MCF 10A (cell line): ENCODE data around the gene IQSEC1. TPM values are rescaled to one million over a fixed set of nuclear protein-coding genes. Genes with fewer than 3 reads are reported as not detected.
A peak's percentile ranks its signal among the peaks of the same experiment; 100 is the strongest.

Source experiments
- BruUV-seq: library from RNA; stranded (reverse); fragments of 400-500 nt; replicated peaks from 2 replicates; lab custom pipeline; 2021; lab: Mats Ljungman, UMichigan
- CTCF ChIA-PET: fragments of 300-600 bp; sonication (Branson Sonifier 250); formaldehyde crosslinking; extraction: SDS; loops from one replicate; lab custom pipeline; 2021; ENCODE audit warnings: antibody characterized with exemption, inconsistent platforms; lab: Yijun Ruan, JAX
- POLR2A ChIA-PET: fragments of 300-600, 350-650 bp; sonication (Branson Sonifier 250); formaldehyde crosslinking; extraction: SDS; loops from one replicate; lab custom pipeline; 2020; ENCODE audit warnings: antibody characterized with exemption, inconsistent platforms; lab: Yijun Ruan, JAX
- DNase-seq: peaks from one replicate; pipeline ENCODE4 v3.0.0-alpha.2; 2018; ENCODE audit not compliant: unreplicated experiment
- H3K27ac Mint-ChIP-seq: one replicate; pipeline ENCODE4 v1.8.0; 2022; ENCODE audit warnings: mild to moderate bottlenecking, low read depth, mixed read lengths; ENCODE audit not compliant: unreplicated experiment
- H3K27me3 Mint-ChIP-seq: one replicate; pipeline ENCODE4 v1.8.0; 2022; ENCODE audit warnings: mixed read lengths; ENCODE audit not compliant: insufficient read depth, unreplicated experiment
- H3K36me3 Mint-ChIP-seq: one replicate; pipeline ENCODE4 v1.8.0; 2022; ENCODE audit warnings: mild to moderate bottlenecking, moderate library complexity, mixed read lengths; ENCODE audit not compliant: insufficient read depth, unreplicated experiment
- H3K4me1 Mint-ChIP-seq: one replicate; pipeline ENCODE4 v1.8.0; 2022; ENCODE audit warnings: mixed read lengths; ENCODE audit not compliant: insufficient read depth, unreplicated experiment
- H3K4me3 Mint-ChIP-seq: one replicate; pipeline ENCODE4 v1.8.0; 2022; ENCODE audit warnings: mild to moderate bottlenecking, moderate library complexity, mixed read lengths; ENCODE audit not compliant: unreplicated experiment
- H3K9me3 Mint-ChIP-seq: one replicate; pipeline ENCODE4 v1.8.0; 2022; ENCODE audit warnings: mixed read lengths; ENCODE audit not compliant: unreplicated experiment
- CTCF ChIP-seq: fragments of 200-600 bp; IDR thresholded peaks from one replicate; pipeline ENCODE4 v1.8.0; 2022; ENCODE audit warnings: antibody characterized with exemption, mild to moderate bottlenecking; ENCODE audit not compliant: unreplicated experiment
- intact Hi-C: fragments of 100-400 bp; cut with micrococcal nuclease; formaldehyde crosslinking; loops from 2 replicates; pipeline ENCODE4 v1.14.1; 2022
- total RNA-seq: library from RNA; stranded (reverse); gene quantifications from 2 replicates; pipeline ENCODE4 v1.2.3, GENCODE V29; 2022

IQSEC1 gene
- total RNA-seq, 1 experiment from 2014 or later = 18.7 TPM

DNA sequence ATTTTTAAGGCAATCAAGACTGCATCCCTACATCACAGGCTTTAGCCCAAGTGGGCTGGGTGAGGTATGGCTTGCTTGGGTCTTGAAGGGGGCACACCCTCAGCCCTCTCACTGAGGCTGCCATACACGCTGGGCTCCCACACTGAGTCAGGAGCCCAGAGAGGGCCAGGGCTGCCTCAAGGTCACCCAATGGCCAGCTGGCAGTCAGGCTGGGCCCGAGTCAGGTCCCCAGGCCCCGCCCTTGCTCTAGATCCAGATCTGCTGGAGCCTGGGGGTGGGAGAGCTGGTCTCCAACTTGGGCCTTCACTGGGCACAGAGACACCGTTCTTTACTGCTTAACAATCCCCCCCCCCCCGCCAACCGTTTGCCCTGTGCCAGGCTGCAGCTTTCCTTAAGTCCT, 88.1 kb downstream of the IQSEC1 start:
- no peaks in the 10 kb centered on the region for H3K4me1 Mint-ChIP-seq
- peaks cover 5% of the 10 kb centered on the region for H3K9me3 Mint-ChIP-seq
- no peak for TF ChIP-seq CTCF
- no peak for DNase-seq
- H3K27me3 Mint-ChIP-seq = no peaks in the 10 kb centered on the region
- H3K27ac Mint-ChIP-seq = no peak overlapping the region
- H3K4me3 Mint-ChIP-seq = no peak overlapping the region
- ChIA-PET CTCF (interaction anchor here (0.6 to 4.9 kb wide), 12 partner anchors 10 to 1999 kb away, joined by 3 to 25 read pairs (median 4); no protein-coding TSS in a partner anchor), POLR2A (interaction anchor here (1.1 kb wide), 1 partner anchor 19 kb away, joined by 4 read pairs; no protein-coding TSS in a partner anchor)
- intact Hi-C loops = no loop called here
- H3K36me3 Mint-ChIP-seq = peaks cover 5% of the 10 kb centered on the region
- BruUV-seq = no TSS peak

GRCh38 chr3:12984023-12984823, 89.0 kb downstream of the IQSEC1 start:
- intact Hi-C loops = loop anchor here (1.0 kb wide), 1 partner anchor 116 kb away; no protein-coding TSS in a partner anchor
- POLR2A ChIA-PET = no interaction called here
- H3K4me1 Mint-ChIP-seq = no peaks in the 10 kb centered on the region
- H3K36me3 Mint-ChIP-seq = peaks cover 5% of the 10 kb centered on the region
- H3K27ac Mint-ChIP-seq = no peak overlapping the region
- peaks cover 5% of the 10 kb centered on the region for H3K9me3 Mint-ChIP-seq
- no TSS peak for BruUV-seq
- peak; percentile 81 for TF ChIP-seq CTCF
- CTCF ChIA-PET = interaction anchor here (0.6 to 4.9 kb wide), 13 partner anchors 11 to 1998 kb away, joined by 3 to 25 read pairs (median 5); no protein-coding TSS in a partner anchor
- H3K27me3 Mint-ChIP-seq = no peaks in the 10 kb centered on the region
- DNase-seq = peak; percentile 78
- no peak overlapping the region for H3K4me3 Mint-ChIP-seq

DNA sequence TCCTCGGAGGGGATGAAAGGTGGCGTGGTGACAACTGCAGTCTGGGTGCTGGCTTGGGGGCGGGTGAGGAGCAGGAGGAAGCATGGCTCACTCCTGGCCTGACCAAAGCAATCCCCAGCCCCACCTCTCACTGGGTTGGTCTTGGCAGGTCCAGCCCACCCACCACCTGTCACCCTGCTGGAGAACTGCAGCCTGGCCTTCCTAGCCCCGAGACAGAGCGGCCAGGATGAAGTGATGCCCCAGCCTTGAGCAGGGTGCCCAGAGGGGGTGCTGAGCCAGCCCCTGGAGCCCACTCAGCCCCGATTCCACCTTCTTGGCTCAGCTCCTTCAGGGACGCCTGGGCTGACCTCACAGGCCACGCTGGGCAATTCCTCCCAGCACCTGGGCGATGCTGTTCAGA, 89.9 kb downstream of the IQSEC1 start:
- intact Hi-C loops = no loop called here
- Mint-ChIP-seq H3K36me3 (peaks cover 5% of the 10 kb centered on the region), H3K4me3 (no peak overlapping the region), H3K9me3 (peaks cover 5% of the 10 kb centered on the region), H3K4me1 (no peaks in the 10 kb centered on the region), H3K27ac (no peak overlapping the region), H3K27me3 (no peaks in the 10 kb centered on the region)
- no TSS peak for BruUV-seq
- DNase-seq = no peak
- ChIA-PET POLR2A (interaction anchor here (0.6 to 0.9 kb wide), 2 partner anchors 12 to 1676 kb away, joined by 4 to 5 read pairs; no protein-coding TSS in a partner anchor), CTCF (interaction anchor here (0.6 to 4.9 kb wide), 8 partner anchors 12 to 276 kb away, joined by 3 to 25 read pairs (median 4); no protein-coding TSS in a partner anchor)
- TF ChIP-seq CTCF = no peak

GRCh38 chr3:12982619-12983101, 90.6 kb downstream of the IQSEC1 start:
- no peak for TF ChIP-seq CTCF
- H3K27me3 Mint-ChIP-seq = no peaks in the 10 kb centered on the region
- H3K4me1 Mint-ChIP-seq = no peaks in the 10 kb centered on the region
- no TSS peak for BruUV-seq
- peaks cover 5% of the 10 kb centered on the region for H3K36me3 Mint-ChIP-seq
- no peak overlapping the region for H3K27ac Mint-ChIP-seq
- intact Hi-C loops = no loop called here
- peaks cover 5% of the 10 kb centered on the region for H3K9me3 Mint-ChIP-seq
- ChIA-PET POLR2A (no interaction called here), CTCF (interaction anchor here (0.6 to 4.9 kb wide), 7 partner anchors 10 to 1567 kb away, joined by 3 to 25 read pairs (median 4); no protein-coding TSS in a partner anchor)
- H3K4me3 Mint-ChIP-seq = no peak overlapping the region
- DNase-seq = no peak
